Measurements from ENCODE around the gene ACAD9.
A peak's percentile ranks its signal among the peaks of the same experiment; 100 is the strongest.
"Not testable (repeated sequence)": the region's sequence is repeated elsewhere in the genome, so short reads cannot be mapped to it uniquely, and the experiment has no call there.

Gene ACAD9

DNA sequence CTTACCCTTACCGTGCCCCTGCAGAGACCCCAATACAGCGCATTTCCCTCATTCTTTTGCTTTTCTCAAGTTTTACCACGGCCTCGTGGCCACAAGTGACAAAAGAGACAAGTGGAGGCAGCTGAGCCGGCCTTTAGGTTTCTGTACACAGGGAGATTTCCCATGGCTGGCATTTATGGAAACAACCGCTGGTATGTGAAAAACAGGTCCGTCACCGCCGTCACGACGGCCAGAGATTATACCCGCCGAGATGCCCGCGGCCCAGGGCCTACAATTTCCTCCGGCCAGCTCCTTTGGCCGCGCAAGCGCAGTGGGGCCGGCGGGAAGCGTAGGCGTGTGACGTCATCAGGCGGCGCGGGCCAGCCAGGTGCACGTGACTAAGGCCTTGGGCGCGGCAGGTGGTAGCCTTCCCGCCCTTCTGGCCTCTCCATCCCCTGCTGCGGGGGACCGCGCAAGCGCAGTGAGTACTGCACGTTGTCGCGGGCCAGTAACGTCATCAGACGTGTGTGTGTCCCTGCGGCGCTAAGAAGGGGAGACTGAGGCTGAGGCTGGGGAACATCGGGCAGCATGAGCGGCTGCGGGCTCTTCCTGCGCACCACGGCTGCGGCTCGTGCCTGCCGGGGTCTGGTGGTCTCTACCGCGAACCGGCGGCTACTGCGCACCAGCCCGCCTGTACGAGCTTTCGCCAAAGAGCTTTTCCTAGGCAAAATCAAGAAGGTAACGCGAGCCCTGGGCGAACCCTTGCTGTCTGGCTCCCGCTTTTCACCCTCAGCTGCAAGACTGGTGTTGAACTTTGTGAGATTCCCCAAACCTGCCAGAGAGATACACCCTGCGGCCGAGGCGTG lies at the start of gene ACAD9:
Gene ACAD9 (plus strand): TSS at position 496 of the 845 bp plus-strand sequence. CDS start 72 bp downstream, at position 568.
- DNase-seq, result peak; percentile 99

DNA sequence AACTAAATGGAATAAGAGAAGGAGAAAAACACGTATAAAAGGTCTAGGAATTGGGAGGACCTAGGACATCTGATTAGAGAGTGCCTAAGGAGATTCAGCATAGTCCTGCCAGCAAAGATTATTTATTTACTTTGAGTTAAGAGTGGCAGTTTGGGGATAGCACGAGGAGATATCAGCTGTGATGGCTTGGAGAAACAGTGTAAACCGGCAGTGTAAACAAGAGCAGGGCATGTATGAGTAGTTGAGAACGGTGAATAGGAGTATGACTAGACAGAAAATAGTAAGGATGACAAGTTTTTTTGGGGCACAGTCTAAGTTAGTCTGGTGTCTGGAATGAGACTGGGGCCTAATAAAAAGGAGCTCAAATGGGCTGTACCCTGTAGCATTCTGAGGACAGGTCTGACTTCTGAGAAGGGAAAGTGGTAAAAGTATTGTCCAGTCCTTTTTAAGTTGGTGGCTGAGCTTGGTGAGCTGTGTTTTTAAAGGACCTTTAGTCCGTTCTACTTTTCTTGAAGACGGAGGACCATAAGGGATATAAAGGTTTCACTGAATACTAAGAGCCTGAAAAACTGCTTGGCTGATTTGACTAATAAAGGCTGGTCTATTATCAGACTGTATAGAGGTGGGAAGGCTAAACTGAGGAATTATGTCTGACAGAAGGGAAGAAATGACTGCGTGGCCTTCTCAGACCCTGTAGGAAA lies 49.3 kb upstream of the ACAD9 start:
- not testable (repeated sequence) for DNase-seq

DNA sequence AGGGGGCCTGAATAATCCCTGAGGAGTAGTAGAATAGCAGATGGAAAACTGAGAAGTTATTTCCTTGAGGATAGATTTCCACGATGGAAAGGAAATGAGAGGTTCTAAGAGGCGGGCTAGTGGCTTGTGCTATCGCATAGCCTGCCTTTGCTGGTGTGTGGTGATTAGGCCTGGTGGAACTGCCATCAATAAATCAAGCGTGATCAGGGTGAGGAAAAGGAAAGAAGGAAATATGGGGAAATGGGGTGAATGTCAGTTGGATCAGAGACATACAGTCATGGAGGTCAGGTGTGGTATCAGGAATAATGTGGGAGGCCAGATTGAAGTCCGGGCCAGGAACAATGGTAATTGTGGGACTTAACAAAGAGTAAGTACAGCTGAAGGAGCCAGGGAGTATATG lies 48.7 kb upstream of the ACAD9 start:
- DNase-seq, result not testable (repeated sequence)

DNA sequence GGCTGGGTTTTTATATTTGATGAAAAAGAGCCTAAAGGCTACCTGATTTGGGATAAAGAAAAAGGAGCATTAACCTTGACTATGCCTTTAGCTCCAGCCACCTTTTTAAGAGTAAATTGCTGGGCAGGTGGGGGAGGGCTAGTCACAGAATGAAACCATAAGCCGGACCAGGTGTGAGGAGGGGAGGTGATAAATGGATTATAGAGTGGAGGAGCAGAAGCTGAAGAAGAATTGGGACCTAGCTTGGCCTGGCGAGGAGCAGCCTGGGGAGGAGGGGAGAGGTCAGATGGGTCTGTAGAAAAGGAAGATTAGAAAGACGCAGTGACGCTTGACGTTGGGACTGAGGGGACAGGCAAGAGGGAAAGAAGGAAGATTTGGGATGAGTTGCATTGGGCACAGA lies 46.4 kb upstream of the ACAD9 start:
- not testable (repeated sequence) for DNase-seq

DNA sequence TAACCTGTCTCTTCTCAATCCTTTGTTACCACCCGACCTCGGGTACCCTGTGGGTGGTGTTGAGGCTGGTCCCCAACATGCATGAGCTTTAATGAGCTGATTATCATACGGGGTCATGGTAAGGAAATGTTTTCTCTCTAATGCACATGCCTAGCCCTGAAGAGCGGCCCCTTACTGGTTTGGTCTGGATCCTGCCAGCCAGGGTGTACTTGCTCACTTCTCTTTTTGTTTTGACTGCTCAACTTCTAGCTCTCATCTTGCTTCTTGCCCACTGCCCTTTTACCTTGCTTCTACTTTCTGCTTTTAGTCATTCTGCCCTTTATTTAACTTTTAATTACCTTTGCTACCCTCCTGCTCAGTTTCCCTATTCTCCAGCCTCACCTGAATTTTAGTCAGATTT lies 44.3 kb upstream of the ACAD9 start:
- no peak for DNase-seq

DNA sequence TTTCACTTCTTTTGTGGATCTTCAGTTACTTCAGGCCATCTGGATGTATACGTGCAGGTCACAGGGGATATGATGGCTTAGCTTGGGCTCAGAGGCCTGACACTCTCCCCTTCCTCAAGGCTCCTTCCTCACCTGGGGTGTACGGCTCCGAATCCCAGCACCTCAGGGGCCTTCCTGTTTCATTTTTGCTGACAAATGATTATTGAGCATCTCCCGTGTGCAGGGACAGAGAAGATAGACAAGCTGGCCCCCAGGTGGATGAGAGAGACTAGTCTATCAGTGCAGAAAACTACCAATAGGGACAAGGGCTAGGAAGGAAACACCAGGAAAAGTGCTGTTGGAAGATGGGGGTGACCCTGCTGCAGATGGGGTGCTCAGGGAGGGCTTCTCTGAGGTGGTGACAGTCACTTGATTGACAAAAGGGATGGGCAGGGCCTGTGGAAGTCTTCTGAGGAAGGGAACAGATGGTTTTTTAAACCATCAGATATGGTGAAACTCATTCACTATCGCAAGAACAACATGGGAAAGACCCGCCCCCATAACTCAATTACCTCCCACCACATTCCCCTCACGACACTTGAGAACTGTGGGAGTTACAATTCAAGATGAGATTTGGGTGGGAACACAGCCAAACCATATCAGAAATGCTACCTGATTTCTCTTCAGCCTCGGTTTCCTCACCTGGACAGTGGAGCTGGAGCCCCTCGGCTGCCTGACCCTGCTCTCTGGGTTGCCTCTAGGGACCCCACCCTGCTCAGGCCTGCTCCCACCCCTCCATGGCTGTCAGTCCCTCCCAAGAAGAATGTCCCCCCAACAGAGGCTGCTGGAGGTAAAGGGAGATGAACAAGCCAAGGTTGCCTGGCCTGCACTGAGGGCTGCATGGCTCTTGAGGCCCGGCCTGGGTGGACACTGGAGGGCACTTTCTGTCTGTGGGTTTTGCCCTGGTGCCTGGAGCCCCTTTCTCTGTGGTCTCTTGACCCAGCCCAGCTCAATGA lies 37.2 kb upstream of the ACAD9 start:
- DNase-seq, result no peak

DNA sequence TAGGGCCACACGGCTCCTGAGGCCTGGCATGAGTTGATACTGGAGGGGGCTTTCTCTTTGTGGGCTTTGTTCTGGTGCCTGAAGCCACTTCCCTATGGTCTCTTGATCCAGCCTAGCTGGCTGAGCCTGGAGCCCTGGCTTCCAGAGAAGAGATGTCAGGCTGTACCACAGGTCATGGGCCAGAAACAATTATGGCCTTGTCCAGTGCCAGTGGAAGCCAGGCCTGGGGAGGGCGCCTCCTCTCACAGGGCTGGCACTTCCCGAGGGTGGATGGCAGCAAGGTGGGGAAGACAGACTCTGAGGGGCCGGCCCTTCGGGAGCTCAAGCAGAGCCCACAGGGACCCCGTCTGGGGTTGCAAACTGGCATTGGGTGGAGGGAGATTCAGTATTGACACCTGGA lies 34.9 kb upstream of the ACAD9 start:
- DNase-seq, result no peak

DNA sequence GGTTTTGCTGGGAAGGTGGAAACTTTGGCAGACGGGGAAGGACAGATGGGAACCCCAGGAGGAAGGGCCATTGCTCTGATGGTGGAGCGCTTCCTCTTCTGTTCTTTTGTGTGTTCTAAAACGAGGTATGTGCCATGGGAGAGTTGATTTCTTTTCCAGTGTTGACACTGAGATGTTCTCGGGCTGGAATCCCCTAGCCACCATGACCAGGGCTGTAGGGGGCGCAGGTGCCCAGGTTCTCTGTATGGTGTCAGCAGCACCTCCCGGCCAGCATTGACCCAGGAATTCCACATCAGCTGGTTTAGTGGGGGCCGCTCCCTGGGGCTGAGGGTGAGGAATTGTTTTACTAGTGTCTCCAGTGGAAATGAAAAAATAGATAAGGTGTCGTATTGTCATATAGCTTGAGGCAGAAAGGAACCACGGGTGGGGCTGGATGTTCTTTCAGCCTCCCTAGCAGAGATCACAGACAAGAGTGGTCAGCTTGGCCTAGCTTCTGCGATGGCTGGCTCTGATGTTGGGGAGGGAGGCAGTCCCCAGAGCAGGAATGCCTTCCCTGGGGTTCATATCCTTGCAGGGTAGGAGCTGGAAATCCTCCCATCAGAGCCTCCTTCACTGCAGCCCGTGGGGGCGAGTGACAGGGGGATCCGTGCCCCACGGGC lies 34.2 kb upstream of the ACAD9 start:
- no peak for DNase-seq

DNA sequence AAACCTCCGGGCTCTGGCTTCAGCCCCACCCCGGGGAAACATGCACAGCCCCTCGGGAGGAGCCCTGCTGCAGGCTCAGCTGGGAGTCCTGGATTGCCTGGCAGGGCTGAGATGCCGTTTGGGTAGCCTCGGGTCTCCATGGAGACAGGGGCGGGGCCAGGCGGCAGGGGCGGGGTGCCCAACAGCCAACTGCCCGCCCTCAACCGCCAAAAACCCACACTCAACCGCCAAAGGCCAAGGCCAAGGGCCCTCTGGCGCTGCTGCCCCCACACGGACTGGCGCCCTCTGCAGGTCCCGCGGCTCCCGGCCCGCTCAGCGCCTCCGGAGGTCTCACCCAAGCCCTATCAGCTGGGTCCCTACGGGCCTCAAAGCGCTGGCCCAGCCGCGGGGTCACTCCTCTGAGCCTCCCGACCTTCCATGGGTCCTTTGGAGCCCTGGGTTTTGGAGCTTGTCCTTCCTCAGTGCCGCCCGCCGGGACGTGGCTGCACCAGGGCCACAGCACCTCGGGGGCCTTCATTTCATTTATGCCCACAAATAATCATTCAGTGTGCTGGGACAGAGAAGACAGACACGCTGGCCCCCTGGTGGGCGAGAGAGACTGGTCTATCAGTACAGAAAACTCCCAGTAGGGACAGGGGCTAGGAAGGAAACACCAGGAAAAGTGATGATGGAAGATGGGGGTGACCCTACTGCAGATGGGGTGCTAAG lies 33.5 kb upstream of the ACAD9 start:
- peak; percentile 92 for DNase-seq

DNA sequence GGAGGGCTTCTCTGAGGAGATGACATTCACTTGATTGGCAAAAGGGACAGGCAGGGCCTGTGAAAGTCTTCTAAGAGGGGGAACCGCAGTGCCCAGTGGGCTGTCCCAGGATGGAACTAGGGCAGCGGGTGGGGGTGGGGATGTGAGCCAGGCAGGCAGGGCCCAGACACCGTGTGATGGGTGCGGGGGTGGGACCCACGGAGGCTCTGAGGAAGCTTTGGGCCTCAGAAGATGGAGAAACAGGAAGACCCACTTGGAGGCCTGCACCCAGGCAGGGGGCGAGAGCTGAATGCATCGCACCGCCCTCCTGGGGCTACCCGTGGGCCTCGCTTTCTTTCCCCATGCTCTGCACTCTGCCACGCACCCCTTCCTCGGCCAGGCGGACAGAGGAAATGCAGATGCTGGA lies 32.9 kb upstream of the ACAD9 start:
- no peak for DNase-seq

DNA sequence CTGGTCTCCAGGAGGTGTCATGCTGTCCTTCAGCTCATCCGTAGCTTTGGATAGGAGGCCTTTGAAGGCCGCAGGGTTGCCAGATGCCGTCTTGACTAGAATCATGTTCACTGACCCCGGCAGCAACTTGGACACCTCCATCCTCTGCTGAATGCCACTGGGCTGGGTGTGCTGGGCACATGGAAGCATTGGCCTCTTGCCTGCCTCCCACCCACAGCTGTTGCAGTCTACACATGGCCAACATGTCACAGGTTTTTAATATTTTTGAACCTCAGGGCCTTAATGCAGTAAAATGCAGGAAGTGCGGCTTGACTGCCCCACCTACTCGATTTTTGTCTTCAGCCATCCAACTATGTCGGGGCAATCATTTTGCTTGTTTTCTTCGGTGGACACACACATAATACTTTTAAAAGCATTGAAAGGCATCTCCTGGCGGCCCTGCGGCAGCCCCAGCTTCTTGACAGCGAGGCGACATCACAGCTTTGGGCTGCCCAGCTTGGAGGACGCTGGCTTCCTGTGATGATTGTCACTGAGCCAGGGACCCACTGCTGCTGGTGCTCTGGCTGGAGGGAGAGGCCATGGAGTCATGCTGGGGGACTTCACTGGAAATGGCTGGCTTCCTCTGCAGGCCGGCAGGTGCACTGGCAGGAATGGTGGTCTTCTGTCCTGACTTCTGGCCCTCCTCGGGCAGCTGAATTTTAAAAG lies 31.6 kb upstream of the ACAD9 start:
- no peak for DNase-seq

DNA sequence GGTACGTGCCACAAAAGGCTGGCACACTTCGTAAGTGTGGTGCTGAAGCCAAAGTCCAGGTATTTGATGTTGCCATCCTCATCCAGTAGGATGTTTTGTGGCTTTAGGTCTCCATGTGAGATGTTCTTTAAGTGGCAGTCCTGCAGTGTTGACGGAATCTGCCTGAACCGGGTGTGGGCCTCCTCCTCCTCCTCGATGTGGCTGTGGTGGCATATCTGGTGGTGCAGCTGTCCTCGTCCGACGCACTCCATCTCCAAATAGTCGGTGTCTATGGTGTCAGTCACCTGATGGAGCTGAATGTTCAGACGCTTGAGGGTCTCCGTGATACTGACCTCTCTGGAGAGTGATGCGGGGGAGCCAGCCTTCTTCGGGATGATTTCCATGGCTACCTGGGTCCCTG lies 30.5 kb upstream of the ACAD9 start:
- no peak for DNase-seq

DNA sequence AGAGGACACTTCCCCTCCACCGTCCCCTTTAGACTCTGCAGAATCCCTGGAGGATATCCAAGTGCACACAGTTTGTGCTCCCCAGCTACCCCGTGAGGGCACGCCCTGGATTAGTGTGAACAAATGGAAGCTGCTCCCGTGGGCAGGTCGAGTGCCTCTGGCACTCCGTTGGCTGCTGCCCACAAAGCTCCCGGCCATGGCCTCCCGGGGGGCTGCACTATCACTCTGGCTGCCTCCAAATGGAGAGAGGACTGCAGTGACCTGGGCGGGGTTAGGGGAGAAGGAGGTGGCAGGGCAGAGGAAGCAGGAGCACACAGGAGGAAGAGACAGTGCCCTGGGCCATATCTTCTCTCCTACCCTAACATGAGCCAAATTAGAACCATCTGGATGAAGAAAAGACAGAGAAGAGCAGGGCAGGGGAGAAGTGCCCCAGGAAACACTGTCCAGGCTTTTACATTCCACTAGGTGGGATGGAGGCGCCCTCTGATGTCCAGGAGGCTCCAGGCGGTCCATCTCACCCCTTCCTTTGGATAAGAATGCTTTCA lies 29.4 kb upstream of the ACAD9 start:
- DNase-seq, result no peak

DNA sequence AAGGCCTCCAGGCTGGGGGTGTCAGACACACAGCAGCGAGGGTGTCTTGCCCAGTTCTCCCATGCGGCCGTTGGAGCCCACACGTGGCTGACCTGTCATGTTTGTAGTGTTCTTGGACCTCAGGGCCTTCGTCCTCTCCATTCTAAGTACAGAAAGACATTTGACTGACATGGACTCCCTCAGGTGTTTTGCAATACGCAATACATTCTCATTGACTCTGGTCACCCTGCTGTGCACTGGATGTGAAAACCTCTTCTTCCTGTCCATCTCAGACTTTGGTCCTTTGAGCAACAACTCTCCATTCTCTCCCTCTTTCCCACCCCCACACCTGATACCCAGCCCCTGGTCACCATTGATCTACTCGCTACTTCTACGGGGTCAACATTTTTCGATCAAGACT lies 28.9 kb upstream of the ACAD9 start:
- no peak for DNase-seq

DNA sequence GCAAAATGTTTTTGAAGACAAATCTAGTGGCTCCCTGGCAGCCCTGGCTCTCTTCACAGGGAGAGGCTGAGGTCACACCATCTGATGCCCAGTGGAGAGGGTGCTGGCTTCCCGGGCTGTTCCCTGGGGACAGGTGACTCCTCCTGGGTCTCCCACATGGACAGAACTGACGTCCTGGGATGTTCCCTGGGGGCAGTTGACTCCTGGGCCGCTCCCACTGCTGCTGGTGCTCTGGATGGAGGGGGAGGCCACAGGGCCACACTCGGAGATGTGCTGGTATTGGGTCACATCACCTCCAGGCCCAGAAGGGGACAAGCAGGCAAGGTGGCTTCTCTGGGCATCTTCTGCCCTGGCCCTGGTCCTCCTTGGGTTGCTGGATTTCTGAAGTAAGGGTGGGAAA lies 27.8 kb upstream of the ACAD9 start:
- DNase-seq, result no peak

DNA sequence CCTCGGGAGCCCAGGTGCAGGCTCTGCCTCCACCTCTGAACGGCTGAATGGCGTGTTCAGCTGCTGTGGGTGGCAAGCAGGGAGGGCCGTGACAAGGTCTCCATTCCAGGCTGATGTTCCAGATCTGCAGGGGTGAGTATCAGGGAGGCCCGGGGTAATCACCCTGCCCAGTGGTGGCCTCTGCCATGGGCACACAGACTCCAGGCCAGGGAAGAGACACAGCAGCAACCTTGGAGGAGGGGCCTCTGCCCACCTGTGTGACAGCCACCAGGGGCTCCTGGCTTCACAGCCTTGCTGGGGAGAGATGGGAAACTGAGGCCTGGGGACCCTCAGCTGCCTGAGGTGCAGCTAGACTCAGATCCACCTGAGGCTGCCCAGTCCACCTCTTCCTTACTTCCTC lies 25.6 kb upstream of the ACAD9 start:
- DNase-seq, result no peak

DNA sequence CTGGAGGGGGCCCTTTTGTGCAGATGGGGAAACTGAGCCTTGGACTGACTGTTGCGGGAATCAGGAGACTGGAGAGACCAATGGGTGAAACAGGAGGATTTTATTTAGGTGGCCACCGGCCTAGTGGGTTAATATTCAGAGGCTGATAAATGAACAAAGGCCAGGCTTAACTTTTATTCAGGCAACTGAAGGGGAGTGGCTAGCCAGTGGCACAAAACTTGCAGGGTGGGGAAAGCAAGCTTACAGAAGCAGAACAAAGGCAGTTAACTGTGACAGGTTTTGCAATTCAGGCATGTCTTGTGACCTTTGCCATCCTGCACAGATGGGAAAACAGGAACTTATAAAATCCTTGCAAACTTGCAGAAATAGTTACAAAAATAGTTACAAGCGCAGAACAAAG lies 24.9 kb upstream of the ACAD9 start:
- DNase-seq, result no peak

DNA sequence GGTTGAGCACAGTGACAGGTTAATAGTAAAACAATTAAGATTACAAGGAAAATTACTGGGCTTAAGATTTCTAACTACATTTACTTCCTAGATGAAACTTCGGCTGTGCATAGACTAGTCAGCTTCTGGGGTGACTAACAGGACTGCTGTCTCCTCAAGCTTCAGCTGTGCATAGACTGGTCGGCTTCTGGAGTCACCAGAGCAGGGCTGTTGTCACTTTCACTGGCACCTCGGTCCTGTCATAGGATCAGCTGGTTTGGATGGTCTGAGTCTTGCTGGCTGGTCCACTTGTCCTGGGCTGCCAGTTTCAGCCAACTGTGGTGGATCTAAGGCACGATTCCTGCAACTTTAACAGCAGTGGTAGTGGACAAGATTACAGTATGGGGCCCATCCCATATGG lies 23.9 kb upstream of the ACAD9 start:
- DNase-seq, result no peak

DNA sequence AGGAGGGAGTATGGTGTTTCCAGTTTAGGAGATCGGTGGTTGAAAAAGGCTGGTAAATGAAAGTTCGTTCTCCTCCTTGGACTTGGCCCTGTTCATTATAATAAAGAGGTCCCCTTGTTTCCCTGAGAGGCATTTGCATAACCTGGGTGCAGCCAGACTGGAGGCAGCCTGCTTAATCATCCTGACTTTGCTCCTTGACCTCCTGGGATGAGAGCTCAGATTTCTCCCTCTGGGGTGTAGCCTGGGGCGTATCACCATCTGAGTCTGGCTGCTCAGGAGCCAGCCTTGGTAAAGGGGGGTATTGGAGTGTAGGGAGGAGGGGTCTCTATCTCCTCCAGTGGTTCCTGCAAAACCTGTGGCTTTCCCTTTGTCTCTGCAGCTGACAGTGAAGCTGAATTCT lies 21.3 kb upstream of the ACAD9 start:
- DNase-seq, result no peak

DNA sequence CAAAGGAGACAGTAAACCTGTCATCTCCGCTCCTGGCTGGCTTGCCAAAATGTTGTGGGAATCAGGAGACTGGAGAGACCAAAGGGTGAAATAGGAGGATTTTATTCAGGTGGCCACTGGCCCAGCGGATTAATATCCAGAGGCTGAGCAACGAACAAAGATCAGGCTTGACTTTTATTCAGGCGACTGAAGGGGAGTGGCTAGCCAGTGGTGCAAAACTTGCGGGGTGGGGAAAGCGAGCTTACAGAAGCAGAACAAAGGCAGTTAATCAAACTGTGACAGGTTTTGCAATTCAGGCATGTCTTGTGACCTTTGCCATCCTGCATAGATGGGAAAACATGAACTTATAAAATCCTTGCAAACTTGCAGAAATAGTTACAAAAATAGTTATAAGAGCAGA lies 19.8 kb upstream of the ACAD9 start:
- no peak for DNase-seq

DNA sequence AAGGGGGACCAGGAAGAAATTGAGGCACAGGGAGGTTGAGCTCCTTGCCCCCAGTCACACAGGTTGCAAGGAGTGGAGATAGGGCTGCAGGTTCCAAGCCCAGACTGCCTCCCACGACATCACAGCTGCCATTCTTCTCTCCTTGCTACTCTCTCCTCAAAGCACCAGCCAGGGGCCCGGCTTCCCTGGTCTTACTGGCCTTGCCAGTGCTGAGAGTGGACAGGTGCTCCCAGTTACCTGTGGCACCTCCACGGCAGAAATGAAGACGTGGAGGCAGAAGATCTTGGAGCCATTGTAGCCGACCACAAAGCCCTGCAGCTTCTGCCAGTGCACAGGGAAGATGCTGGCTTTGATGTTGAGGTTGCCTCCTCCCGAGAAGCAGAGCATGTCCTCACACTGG lies 17.9 kb upstream of the ACAD9 start:
- DNase-seq, result no peak
